GM10248 (cell line): ENCODE results near the gene NCOR2.

ENCODE experiments used
- CTCF ChIA-PET: fragments of 300-600 bp; sonication (Branson Sonifier 250); formaldehyde crosslinking; extraction: SDS; loops from one replicate; lab custom pipeline; 2021; ENCODE audit warnings: antibody characterized with exemption; lab: Yijun Ruan, JAX
- POLR2A ChIA-PET: fragments of 350-650 bp; sonication (Branson Sonifier 250); formaldehyde crosslinking; extraction: SDS; loops from one replicate; lab custom pipeline; 2020; ENCODE audit warnings: antibody characterized with exemption; lab: Yijun Ruan, JAX
- DNase-seq: peaks from one replicate; pipeline ENCODE4 v3.0.0; 2012; ENCODE audit errors: extremely low spot score
- TF ChIP-seq, protein P1 (sequence below): IDR thresholded peaks from 2 replicates; pipeline ENCODE4 v1.5.1; 2012; ENCODE audit warnings: mild to moderate bottlenecking, low read depth; ENCODE audit errors: extremely low read depth, missing control alignments, control extremely low read depth

NCOR2 gene

DNA sequence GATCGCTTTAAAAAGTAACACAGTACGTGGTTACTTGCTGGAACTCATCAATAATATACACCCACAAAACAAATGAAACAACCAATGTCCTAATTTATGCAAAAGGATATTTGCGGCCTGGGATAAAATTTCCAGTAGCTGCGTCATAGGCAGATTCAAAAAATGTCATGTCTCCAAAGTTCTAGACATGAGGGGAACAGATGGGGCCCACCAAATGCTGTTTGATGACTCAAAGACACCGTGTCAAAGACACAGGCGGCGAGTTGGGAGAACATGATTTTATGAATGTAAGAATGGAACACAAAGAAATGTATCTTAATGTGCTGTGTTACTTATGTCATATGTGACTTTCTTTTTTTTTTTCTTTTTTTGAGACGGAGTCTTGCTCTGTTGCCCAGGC is 34.3 kb upstream of the NCOR2 start:
- TF ChIP-seq, protein P1, sequence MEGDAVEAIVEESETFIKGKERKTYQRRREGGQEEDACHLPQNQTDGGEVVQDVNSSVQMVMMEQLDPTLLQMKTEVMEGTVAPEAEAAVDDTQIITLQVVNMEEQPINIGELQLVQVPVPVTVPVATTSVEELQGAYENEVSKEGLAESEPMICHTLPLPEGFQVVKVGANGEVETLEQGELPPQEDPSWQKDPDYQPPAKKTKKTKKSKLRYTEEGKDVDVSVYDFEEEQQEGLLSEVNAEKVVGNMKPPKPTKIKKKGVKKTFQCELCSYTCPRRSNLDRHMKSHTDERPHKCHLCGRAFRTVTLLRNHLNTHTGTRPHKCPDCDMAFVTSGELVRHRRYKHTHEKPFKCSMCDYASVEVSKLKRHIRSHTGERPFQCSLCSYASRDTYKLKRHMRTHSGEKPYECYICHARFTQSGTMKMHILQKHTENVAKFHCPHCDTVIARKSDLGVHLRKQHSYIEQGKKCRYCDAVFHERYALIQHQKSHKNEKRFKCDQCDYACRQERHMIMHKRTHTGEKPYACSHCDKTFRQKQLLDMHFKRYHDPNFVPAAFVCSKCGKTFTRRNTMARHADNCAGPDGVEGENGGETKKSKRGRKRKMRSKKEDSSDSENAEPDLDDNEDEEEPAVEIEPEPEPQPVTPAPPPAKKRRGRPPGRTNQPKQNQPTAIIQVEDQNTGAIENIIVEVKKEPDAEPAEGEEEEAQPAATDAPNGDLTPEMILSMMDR, result no peak
- ChIA-PET CTCF (no interaction called here), POLR2A (no interaction called here)
- DNase-seq, result no peak

DNA sequence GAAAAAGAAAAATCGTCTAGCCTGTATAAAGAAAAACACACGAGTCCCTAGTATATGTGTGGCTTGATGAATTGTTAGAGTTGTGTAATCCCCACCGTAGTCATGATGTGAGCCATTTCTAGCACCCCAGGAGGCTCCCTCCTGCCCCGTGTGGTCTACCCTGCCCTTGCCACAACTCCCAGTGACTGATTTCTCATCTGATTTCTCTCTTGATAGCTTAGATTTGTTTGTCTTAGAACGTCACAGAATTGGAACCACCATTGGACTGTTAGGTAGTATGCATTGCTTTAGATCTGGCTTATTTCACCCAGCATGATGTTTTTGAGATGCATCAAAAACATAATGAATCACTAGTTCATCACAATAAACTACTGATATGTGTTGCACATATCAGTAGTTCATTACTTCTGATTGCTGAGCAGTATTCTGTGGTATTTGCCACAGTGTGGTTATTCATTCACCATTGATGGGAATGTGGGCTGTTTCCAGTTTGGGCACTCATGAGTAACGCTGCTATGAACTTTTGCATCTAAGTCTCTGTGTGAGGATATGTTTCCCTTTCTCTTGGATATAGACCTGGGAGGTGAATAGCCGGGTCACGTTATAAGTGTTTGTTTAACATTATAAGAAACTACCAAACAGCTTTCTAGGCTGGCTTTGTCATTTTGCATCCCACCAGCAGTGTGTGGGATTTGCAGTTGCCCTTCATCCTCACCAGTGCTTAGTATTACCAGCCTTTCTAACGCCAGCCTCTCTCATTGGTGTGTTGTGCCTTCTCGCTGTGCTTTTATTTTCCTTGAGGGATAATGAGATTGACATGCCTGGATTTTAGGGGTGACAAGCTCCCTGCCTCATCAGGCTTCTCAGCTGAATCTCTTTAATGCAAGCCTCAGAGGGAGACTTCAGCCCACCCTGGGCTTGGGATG is 31.9 kb upstream of the NCOR2 start:
- DNase-seq, result no peak
- CTCF ChIA-PET, result no interaction called here
- POLR2A ChIA-PET, result no interaction called here
- TF ChIP-seq, protein P1, result no peak

DNA sequence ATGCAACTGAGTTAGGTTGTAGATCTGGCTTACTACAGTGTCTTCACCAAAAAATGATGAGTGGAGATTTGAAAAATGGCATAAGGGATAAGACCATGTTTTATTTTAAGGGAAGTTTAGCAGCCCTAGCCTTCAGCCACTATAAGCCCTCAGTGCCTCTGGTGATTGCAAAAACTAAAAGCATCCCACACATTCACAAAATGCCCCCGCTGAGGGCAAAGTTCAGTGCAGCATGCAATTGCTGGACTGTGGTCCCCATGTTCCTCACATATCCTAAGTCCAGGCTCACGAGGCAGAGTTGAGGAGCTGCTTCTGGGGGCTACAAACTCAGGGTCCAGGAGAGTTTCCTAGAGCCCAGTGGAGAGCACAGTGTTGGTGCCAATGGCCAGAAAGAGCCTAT is 29.6 kb upstream of the NCOR2 start:
- DNase-seq, result no peak
- TF ChIP-seq, protein P1, result no peak
- CTCF ChIA-PET, result no interaction called here
- POLR2A ChIA-PET, result no interaction called here

DNA sequence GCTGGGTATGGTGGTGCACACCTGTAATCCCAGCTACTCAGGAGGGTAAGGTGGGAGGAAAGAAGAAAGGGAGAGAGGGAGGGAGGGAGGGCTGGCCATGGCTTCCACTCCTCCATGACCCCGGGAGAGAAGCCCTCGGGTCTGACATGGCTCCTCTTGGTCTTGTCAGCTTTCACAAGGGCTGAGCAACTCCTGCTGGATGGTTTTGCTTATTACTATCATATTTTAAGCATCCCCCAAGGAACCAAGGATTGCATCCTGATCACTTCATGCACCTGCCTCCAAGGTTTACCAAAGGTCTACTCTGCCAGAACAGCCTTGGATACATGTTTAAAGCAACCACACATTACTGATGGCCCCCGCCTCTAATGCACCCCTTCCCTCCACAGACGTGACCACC is 28.0 kb upstream of the NCOR2 start:
- ChIA-PET CTCF (no interaction called here), POLR2A (no interaction called here)
- DNase-seq, result no peak
- TF ChIP-seq, protein P1, result no peak

DNA sequence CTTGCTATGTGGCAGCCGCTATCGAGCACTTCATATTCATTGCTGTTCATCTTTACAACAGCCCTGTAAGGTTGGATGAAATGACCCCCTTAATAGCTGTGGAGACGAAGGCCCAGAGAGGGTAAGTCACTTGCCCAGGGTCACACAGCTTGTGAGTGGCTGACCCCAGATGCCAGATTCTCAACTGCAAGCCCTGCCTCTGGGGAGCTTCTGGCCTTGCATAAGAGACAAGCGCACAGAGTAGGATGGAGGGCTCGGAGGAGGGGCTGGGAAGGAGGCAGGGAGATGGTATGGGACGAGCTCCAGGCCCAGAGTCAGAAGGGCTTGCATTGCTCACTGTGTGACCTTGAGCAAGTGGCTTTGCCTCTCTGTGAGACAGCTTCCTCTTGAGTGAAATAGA is 27.4 kb upstream of the NCOR2 start:
- TF ChIP-seq, protein P1, result no peak
- no peak for DNase-seq
- ChIA-PET POLR2A (no interaction called here), CTCF (no interaction called here)

DNA sequence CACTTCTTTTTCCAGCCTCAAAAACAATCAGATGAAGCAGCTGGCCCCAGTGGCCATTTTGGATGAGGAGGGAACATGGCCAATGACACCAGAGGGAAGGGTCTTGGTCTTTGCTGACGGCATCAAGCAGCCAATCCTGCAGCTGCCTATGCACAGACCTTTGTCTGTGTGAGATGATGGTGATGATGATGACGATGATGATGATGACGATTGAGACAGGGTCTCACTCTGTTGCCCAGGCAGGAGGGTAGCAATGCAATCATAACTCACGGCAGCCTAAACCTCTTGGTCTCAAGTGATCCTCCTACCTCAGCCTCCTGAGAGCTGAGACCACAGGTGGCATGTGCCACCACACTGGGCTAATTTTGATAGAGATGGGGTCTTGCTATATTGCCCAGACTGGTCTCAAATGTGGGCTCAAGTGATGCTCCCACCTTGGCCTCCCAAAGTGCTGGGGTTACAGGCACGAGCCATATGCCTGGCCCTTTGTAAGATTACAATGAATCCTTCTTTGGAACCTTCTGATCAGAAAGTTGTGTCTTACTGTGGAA is 26.5 kb upstream of the NCOR2 start:
- CTCF ChIA-PET, result interaction anchor here (0.5 to 2.9 kb wide), 2 partner anchors 14 to 25 kb away, joined by 3 to 8 read pairs; no protein-coding TSS in a partner anchor
- POLR2A ChIA-PET, result no interaction called here
- DNase-seq, result no peak
- TF ChIP-seq, protein P1, result no peak
